OCI-M2 (cell line): ENCODE data around the gene MAST4.
A peak's percentile ranks its signal among the peaks of the same experiment; 100 is the strongest.

Experiments
- DNase-seq: peaks from one replicate; lab custom pipeline; 2025; ENCODE audit not compliant: unreplicated experiment; lab: John Stamatoyannopoulos, UW

Gene MAST4

GRCh38 chr5:67195406-67196275, 599.4 kb downstream of the MAST4 start:
- DNase-seq: no peak

GRCh38 chr5:67196537-67197059, 600.4 kb downstream of the MAST4 start, which contains the start of gene CD180:
TSS of gene CD180 (minus strand) at chr5:67196799. CDS start at chr5:67196641, 158 bp downstream.
- no peak for DNase-seq

GRCh38 chr5:67197536-67197935, 601.3 kb downstream of the MAST4 start:
- no peak for DNase-seq

- DNase-seq: no peak
Observed at GRCh38 chr5:67198917-67199316, 602.7 kb downstream of the MAST4 start.

- no peak for DNase-seq
Observed at GRCh38 chr5:67199859-67200258, 603.7 kb downstream of the MAST4 start.

GRCh38 chr5:67200809-67201562, 604.8 kb downstream of the MAST4 start:
- DNase-seq: no peak

GRCh38 chr5:67201897-67202549, 605.8 kb downstream of the MAST4 start:
- DNase-seq: no peak

- no peak for DNase-seq
Observed at GRCh38 chr5:67202828-67203227, 606.6 kb downstream of the MAST4 start.

- no peak for DNase-seq
Observed at GRCh38 chr5:67203701-67204074, 607.5 kb downstream of the MAST4 start.

GRCh38 chr5:67204821-67205220, 608.6 kb downstream of the MAST4 start:
- no peak for DNase-seq

GRCh38 chr5:67205981-67206380, 609.8 kb downstream of the MAST4 start:
- DNase-seq: no peak

- DNase-seq: no peak
Observed at GRCh38 chr5:67206461-67206860, 610.3 kb downstream of the MAST4 start.

- DNase-seq: no peak
Observed at GRCh38 chr5:67206929-67207328, 610.7 kb downstream of the MAST4 start.

GRCh38 chr5:67208403-67208802, 612.2 kb downstream of the MAST4 start:
- DNase-seq: no peak

GRCh38 chr5:67209141-67209771, 613.1 kb downstream of the MAST4 start:
- DNase-seq: peak; percentile 12

- no peak for DNase-seq
Observed at GRCh38 chr5:67211926-67212325, 615.7 kb downstream of the MAST4 start.

- no peak for DNase-seq
Observed at GRCh38 chr5:67214036-67214435, 617.8 kb downstream of the MAST4 start.

- no peak for DNase-seq
Observed at GRCh38 chr5:67214707-67215447, 618.7 kb downstream of the MAST4 start.

- no peak for DNase-seq
Observed at GRCh38 chr5:67215519-67216471, 619.6 kb downstream of the MAST4 start.
